ENCODE measurements around the gene H2BK1.

Gene H2BK1

DNA sequence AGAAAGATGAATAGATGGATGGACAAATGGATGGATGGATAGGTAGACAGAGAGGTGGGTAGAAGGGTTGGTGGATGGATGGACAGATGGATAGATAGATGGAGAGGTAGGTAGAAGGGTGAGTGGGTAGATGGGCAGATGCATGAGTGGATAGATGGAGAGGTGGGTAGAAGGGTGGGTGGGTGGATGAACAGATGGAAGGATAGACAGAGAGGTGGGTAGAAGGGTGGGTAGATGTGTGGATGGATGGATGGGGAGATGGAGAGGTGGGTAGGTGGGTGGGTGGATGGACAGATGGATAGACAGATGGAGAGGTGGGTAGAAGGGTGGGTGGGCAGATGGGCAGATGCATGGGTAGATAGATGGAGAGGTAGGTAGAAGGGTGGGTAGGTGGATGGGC, 12.4 kb downstream of the H2BK1 start:
- no peak for DNase-seq (ENCODE audit: low read depth)
- H3K4me3 ChIP-seq (ENCODE audit: control insufficient read depth, low read depth, low read length): no peak overlapping the region
- TF ChIP-seq CTCF (conservative IDR thresholded peaks at IDR 0.05; ENCODE audit: control insufficient read depth, insufficient read depth, low read depth, low read length): no peak

DNA sequence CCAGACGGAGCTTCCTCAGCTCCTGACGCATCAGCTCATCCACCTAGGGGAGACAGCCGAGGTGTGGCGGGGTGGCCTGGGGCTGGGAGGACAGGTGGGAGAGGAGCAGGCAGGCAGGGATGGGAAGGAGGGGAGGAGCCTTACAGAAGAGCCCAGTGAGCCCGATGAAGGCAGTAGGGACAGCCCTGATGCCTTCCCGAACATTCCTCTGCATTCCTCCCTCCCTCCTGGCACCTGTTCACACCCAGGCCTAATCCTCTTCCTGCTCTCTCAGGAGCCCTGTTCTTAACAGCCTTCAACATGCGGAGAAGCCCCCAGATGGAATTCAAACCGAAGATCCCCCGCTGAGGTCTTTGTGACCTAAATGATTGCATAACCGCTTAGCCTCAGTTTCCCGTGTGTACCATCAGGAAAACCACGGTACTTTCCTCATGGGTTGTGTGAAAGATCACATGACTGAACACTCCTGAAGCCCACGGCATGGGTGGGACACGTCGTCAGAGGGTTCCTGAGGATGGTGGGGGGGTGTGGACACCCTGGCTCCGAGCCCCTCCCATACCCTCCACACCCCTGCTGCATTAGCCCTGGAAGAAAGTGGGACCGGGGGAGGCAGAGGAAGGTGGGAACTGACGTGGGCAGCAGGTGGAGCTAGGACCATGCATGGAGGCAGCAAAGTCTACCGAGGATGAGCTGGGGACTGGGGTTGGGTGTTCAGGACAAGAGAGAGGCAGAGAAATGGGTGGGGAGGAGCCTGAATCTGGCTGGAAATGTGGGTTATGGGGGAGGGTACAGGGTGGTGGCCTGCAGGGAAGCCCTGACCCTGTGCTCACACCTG, 14.5 kb downstream of the H2BK1 start:
- H3K4me3 ChIP-seq (ENCODE audit: control insufficient read depth, low read depth, low read length): no peak overlapping the region
- DNase-seq (ENCODE audit: low read depth): no peak
- no peak for TF ChIP-seq CTCF (conservative IDR thresholded peaks at IDR 0.05; ENCODE audit: control insufficient read depth, insufficient read depth, low read depth, low read length)

GRCh38 chr7:151194188-151194587, 16.1 kb downstream of the H2BK1 start:
- no peak for DNase-seq (ENCODE audit: low read depth)
- no peak overlapping the region for H3K4me3 ChIP-seq (ENCODE audit: control insufficient read depth, low read depth, low read length)
- no peak for TF ChIP-seq CTCF (conservative IDR thresholded peaks at IDR 0.05; ENCODE audit: control insufficient read depth, insufficient read depth, low read depth, low read length)

DNA sequence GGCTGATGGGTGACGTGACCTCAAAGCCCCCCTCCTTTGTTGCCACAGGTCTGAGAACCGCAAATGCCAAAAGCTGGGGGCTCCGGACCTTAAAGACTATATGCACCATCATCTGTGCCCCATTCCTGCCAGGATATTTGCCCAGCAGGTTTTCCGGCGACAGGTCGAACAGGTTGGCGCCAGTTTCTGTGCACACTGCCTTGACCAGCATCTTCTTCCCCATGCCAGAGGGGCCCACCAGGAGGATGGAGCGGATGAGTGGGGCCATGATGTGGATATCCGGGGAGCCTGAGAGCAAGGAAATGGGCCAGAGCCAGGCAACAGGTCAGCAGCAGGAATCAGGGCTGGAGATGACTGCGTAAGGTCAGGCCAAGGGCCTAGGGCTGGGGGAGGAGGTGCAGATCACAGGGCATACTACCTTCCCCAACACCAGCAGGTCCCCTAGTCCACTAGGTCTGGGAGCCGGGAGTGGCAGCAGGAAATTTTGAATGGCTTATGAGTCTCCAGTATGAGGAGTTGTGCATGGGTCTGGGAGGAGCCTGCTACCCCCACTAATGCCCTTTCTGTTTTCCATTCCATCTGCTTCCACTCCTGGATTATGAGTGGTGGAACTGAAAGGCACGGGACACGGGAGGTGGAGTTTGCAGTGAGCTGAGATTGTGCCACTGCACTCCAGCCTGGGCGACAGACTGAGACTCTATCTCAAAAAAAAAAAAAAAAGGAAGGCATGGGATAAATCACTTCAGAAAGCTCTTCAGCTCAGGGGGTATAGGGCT, 16.9 kb downstream of the H2BK1 start:
- TF ChIP-seq CTCF (conservative IDR thresholded peaks at IDR 0.05; ENCODE audit: control insufficient read depth, insufficient read depth, low read depth, low read length): no peak
- DNase-seq (ENCODE audit: low read depth): no peak
- no peak overlapping the region for H3K4me3 ChIP-seq (ENCODE audit: control insufficient read depth, low read depth, low read length)

GRCh38 chr7:151192002-151192539, 18.2 kb downstream of the H2BK1 start:
- TF ChIP-seq CTCF (conservative IDR thresholded peaks at IDR 0.05; ENCODE audit: control insufficient read depth, insufficient read depth, low read depth, low read length): no peak
- no peak overlapping the region for H3K4me3 ChIP-seq (ENCODE audit: control insufficient read depth, low read depth, low read length)
- DNase-seq (ENCODE audit: low read depth): no peak

DNA sequence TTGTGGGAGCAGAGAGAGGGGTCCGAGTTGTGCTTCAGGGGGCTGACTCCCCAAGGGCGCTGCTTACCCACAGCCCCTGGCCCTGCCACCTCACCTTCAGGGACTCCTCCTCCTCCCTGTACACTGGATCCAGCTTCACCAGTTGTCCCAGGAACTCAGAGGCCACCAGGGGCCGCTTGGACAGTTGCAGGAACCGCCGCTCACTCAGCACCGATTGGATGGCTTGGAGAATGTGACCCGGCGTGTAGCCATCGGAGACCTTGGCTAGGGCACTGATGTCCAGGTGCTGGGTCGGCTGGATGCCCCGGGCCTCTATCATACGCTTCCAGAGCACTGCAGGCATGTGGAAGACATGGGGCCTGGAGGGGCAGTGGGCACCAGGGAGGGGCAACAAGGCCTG, 18.7 kb downstream of the H2BK1 start:
- TF ChIP-seq CTCF (conservative IDR thresholded peaks at IDR 0.05; ENCODE audit: control insufficient read depth, insufficient read depth, low read depth, low read length): no peak
- no peak for DNase-seq (ENCODE audit: low read depth)
- H3K4me3 ChIP-seq (ENCODE audit: control insufficient read depth, low read depth, low read length): no peak overlapping the region

Measured in fibroblast of mammary gland (primary cell).